Small intestine (tissue), 7 donors: ENCODE data around the gene BCL11A. TPM values are rescaled to one million over a fixed set of nuclear protein-coding genes. Genes with fewer than 3 reads are reported as not detected.

Source experiments
- DNase-seq, 2 donors: peaks; one replicate each; pipeline versions ENCODE4 v3.0.0 to v3.0.0-alpha.2; 2013
- FAIRE-seq: peaks from 2 replicates; lab custom pipeline; 2012; peaks lifted over from hg19 to GRCh38; lab: Jason Lieb, UNC
- H3K27ac ChIP-seq, 3 donors: one replicate each; pipeline ENCODE4 v1.5.1; 2013; ENCODE audit warnings: low read length in 2 of 3, mild to moderate bottlenecking in 2 of 3, control low read depth in 1 of 3, inconsistent platforms in 1 of 3, low read depth in 1 of 3, moderate library complexity in 1 of 3
- H3K27me3 ChIP-seq, 3 donors: one replicate each; pipeline ENCODE4 v1.6.1; 2013; ENCODE audit warnings: low read length in 3 of 3, inconsistent platforms in 1 of 3; ENCODE audit not compliant: control insufficient read depth in 3 of 3, insufficient read depth in 3 of 3
- H3K36me3 ChIP-seq, 3 donors: one replicate each; pipeline ENCODE4 v1.6.1; 2013; ENCODE audit warnings: low read length in 3 of 3, inconsistent platforms in 1 of 3, low read depth in 1 of 3, mild to moderate bottlenecking in 1 of 3, moderate library complexity in 1 of 3; ENCODE audit not compliant: control insufficient read depth in 3 of 3, insufficient read depth in 2 of 3
- H3K4me1 ChIP-seq, 3 donors: one replicate each; pipeline ENCODE4 v1.6.1; 2013; ENCODE audit warnings: low read length in 2 of 3, inconsistent platforms in 1 of 3, low read depth in 1 of 3, mild to moderate bottlenecking in 1 of 3, moderate library complexity in 1 of 3; ENCODE audit not compliant: control insufficient read depth in 3 of 3, insufficient read depth in 2 of 3
- H3K4me3 ChIP-seq, 3 donors: one replicate each; pipeline ENCODE4 v1.5.1; 2013; ENCODE audit warnings: low read length in 3 of 3, control low read depth in 1 of 3, inconsistent platforms in 1 of 3, low read depth in 1 of 3, mild to moderate bottlenecking in 1 of 3, moderate library complexity in 1 of 3
- H3K9me3 ChIP-seq, 2 donors: one replicate each; pipeline ENCODE4 v1.6.1; 2013; ENCODE audit warnings: low read depth in 1 of 2, low read length in 1 of 2; ENCODE audit not compliant: control insufficient read depth in 2 of 2, insufficient read depth in 1 of 2
- WGBS, 3 donors: extraction: QIAGEN DNeasy Blood & Tissue Kit; methylation state at CpG; one replicate each; pipeline ENCODE4 v1.1.7; 2013; 5-methylcytosine and 5-hydroxymethylcytosine counted together
- polyA plus RNA-seq, 4 donors: library from polyadenylated mRNA; stranded (reverse) in 3 of 4; unstranded in 1 of 4; fragments of 200-250 nt in 3 of 4; fragments of 120-200 nt in 1 of 4; gene quantifications; one replicate each; pipeline versions ENCODE4 v1.2.1 to v1.2.3, GENCODE V29; 2013
- donor health status: healthy with polysubstance abuse.
- donor health status: control.
- donor health status: control.
- donor health status: Bipolar disorder and iron deficiency.
- donor health status: healthy.

BCL11A gene
- polyA plus RNA-seq, 4 donors = 2.2 to 22.5 (median 13.9) TPM

- Histone ChIP-seq H3K9me3 (no peaks in the 10 kb centered on the region), H3K4me3 (peak overlapping the region in 2 of 3 donors; percentile 6 to 21), H3K4me1 (peaks cover 3 to 73% (median 8%) of the 10 kb centered on the region in 3 donors), H3K27ac (peak overlapping the region; percentile 71 to 91 (median 80)), H3K27me3 (peaks cover 0 to 4% (median 0%) of the 10 kb centered on the region in 3 donors), H3K36me3 (peaks cover 0 to 25% (median 2%) of the 10 kb centered on the region in 3 donors)
- FAIRE-seq = no peak
- WGBS, 3 donors = 14 to 53% (median 41%) methylated on average over 12 of the region's 12 CpGs
- peak in 1 of 2 donors; percentile 59 for DNase-seq
Observed at GRCh38 chr2:60531701-60532133, 21.7 kb downstream of the BCL11A start.

GRCh38 chr2:60530660-60531281 is 22.7 kb downstream of the BCL11A start:
- WGBS, 3 donors = 7 to 23% (median 19%) methylated on average over 12 of the region's 12 CpGs
- Histone ChIP-seq H3K27me3 (peaks cover 0 to 4% (median 0%) of the 10 kb centered on the region in 3 donors), H3K27ac (peak overlapping the region; percentile 50 to 91 (median 72)), H3K36me3 (peaks cover 0 to 24% (median 2%) of the 10 kb centered on the region in 3 donors), H3K4me1 (peaks cover 0 to 63% (median 6%) of the 10 kb centered on the region in 3 donors), H3K9me3 (no peaks in the 10 kb centered on the region), H3K4me3 (peak overlapping the region in 2 of 3 donors; percentile 15 to 25)
- FAIRE-seq = no peak
- DNase-seq = peak; percentile 93 to 95

GRCh38 chr2:60529785-60530627 is 23.4 kb downstream of the BCL11A start:
- H3K4me3 ChIP-seq = peak overlapping the region in 1 of 3 donors; percentile 25
- WGBS, 3 donors = 10 to 42% (median 16%) methylated on average over 17 of the region's 17 CpGs
- peaks cover 0 to 4% (median 0%) of the 10 kb centered on the region in 3 donors for H3K27me3 ChIP-seq
- H3K9me3 ChIP-seq = no peaks in the 10 kb centered on the region
- peaks cover 0 to 62% (median 6%) of the 10 kb centered on the region in 3 donors for H3K4me1 ChIP-seq
- H3K27ac ChIP-seq = peak overlapping the region; percentile 50 to 91 (median 52)
- DNase-seq (peak; percentile 84 to 85), FAIRE-seq (no peak)
- H3K36me3 ChIP-seq = peaks cover 0 to 24% (median 0%) of the 10 kb centered on the region in 3 donors

- 71 to 81% (median 72%) methylated on average over 8 of the region's 8 CpGs for WGBS, 3 donors
- DNase-seq = no peak
- Histone ChIP-seq H3K27me3 (peaks cover 0 to 4% (median 0%) of the 10 kb centered on the region in 3 donors), H3K4me3 (no peak overlapping the region), H3K4me1 (peaks cover 0 to 58% (median 6%) of the 10 kb centered on the region in 3 donors), H3K27ac (peak overlapping the region; percentile 50 to 91 (median 52)), H3K9me3 (no peaks in the 10 kb centered on the region), H3K36me3 (peaks cover 0 to 24% (median 0%) of the 10 kb centered on the region in 3 donors)
- FAIRE-seq = no peak
Observed at GRCh38 chr2:60529136-60529784, 24.2 kb downstream of the BCL11A start.

- FAIRE-seq (no peak), DNase-seq (no peak)
- H3K36me3 ChIP-seq = peaks cover 0 to 24% (median 0%) of the 10 kb centered on the region in 3 donors
- peaks cover 0 to 4% (median 0%) of the 10 kb centered on the region in 3 donors for H3K27me3 ChIP-seq
- H3K4me3 ChIP-seq = no peak overlapping the region
- peak overlapping the region in 1 of 3 donors; percentile 91 for H3K27ac ChIP-seq
- H3K4me1 ChIP-seq = peaks cover 0 to 50% (median 3%) of the 10 kb centered on the region in 3 donors
- H3K9me3 ChIP-seq = no peaks in the 10 kb centered on the region
- WGBS, 3 donors = 70 to 73% (median 71%) methylated on average over 9 of the region's 9 CpGs
Observed at GRCh38 chr2:60528281-60529020, 25.0 kb downstream of the BCL11A start.

GRCh38 chr2:60527762-60528161 is 25.7 kb downstream of the BCL11A start:
- H3K27ac ChIP-seq = no peak overlapping the region
- no peak for FAIRE-seq

GRCh38 chr2:60526623-60527022 is 26.8 kb downstream of the BCL11A start:
- Histone ChIP-seq H3K9me3 (no peaks in the 10 kb centered on the region), H3K4me1 (peaks cover 0 to 43% (median 3%) of the 10 kb centered on the region in 3 donors), H3K4me3 (no peak overlapping the region), H3K36me3 (peaks cover 0 to 28% (median 0%) of the 10 kb centered on the region in 3 donors), H3K27me3 (peaks cover 0 to 2% (median 0%) of the 10 kb centered on the region in 3 donors), H3K27ac (no peak overlapping the region)
- FAIRE-seq (no peak), DNase-seq (no peak)
- 72 to 73% (median 73%) methylated on average over 9 of the region's 9 CpGs for WGBS, 3 donors

More at GRCh38 chr2:60527762-60528161, 25.7 kb downstream of the BCL11A start:
- no peaks in the 10 kb centered on the region for H3K9me3 ChIP-seq
- H3K36me3 ChIP-seq = peaks cover 0 to 24% (median 0%) of the 10 kb centered on the region in 3 donors
- peaks cover 0 to 46% (median 3%) of the 10 kb centered on the region in 3 donors for H3K4me1 ChIP-seq
- H3K27me3 ChIP-seq = peaks cover 0 to 4% (median 0%) of the 10 kb centered on the region in 3 donors
- DNase-seq = no peak
- WGBS, 3 donors = 64 to 77% (median 65%) methylated on average over 8 of the region's 8 CpGs
- H3K4me3 ChIP-seq = no peak overlapping the region
